ENCODE data around the gene ECT2.

Gene ECT2

DNA sequence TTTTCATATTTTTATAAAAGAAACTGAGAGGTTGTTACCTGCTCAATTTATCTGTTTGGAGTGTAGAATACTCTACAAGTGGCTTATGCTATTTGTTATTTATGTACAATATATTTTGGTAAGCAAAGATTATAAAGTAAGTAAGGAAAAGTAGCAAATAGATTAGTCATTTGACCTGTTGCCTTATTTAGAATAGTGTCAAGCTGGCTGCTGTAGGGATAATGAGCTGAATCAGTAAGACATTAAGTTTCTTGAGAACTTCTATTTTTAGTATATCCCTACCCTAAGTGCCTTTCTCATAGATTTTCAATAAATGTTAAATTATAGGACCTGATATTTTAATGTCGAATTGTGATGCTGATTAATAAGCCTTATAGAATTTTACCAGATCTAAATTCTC is 37.2 kb downstream of the ECT2 start:
- peaks cover 6% of the 10 kb centered on the region for H3K36me3 Mint-ChIP-seq (ENCODE audit: insufficient read depth)
- no peaks in the 10 kb centered on the region for H3K9me3 Mint-ChIP-seq
- no peaks in the 10 kb centered on the region for H3K4me1 Mint-ChIP-seq
- no peaks in the 10 kb centered on the region for H3K27me3 Mint-ChIP-seq
- no peak for DNase-seq (ENCODE audit: low spot score in 2 of 2)
- H3K27ac Mint-ChIP-seq (ENCODE audit: low read depth) = no peak overlapping the region
- no peak for ATAC-seq (replicated peaks; ENCODE audit: extremely low read depth, poor library complexity, severe bottlenecking)
- H3K4me3 Mint-ChIP-seq = no peak overlapping the region

DNA sequence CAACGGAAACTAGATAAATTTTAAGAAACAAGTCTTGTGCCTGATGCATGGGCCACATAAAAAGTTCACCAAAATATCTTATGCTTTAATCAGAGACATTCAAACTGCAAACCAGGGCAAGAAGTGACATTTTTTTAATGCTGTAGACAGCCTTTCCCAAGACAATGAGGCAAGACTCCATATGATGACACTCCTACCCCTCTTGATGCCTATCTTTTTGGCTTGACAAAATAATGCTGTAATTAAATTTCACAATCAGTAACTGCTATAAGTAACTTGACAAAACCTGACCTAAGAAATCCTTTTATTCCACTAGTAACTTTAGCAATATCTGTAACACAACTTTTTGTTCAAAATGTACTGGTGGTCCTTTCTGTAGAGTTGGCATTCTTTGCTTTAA is 48.7 kb downstream of the ECT2 start:
- ATAC-seq (replicated peaks; ENCODE audit: extremely low read depth, poor library complexity, severe bottlenecking) (no peak), DNase-seq (ENCODE audit: low spot score in 2 of 2) (no peak)
- Mint-ChIP-seq H3K4me3 (no peak overlapping the region), H3K4me1 (peaks cover 6% of the 10 kb centered on the region), H3K27me3 (no peaks in the 10 kb centered on the region), H3K27ac (ENCODE audit: low read depth) (no peak overlapping the region), H3K36me3 (ENCODE audit: insufficient read depth) (peaks cover 3% of the 10 kb centered on the region), H3K9me3 (no peaks in the 10 kb centered on the region)

DNA sequence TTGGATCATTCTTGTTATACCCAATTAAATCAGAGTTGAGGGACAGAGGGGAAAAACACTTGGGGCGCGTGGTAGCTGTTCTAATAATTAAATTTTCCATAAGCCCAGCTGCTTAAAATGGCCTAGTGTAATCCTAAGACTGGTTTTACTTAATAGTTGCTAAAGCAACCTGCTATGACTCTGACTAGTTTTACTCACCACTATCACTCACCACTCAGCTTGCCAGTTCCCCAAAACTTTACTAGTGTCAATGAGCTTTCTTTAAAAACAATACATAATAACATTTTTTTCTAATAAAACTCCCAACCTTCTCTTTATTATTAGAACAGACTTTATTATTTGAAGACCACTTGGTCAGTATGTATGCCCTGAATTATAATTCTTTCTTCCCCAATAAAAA is 49.6 kb downstream of the ECT2 start:
- H3K27me3 Mint-ChIP-seq = no peaks in the 10 kb centered on the region
- no peak overlapping the region for H3K27ac Mint-ChIP-seq (ENCODE audit: low read depth)
- DNase-seq (ENCODE audit: low spot score in 2 of 2) = no peak
- peaks cover 6% of the 10 kb centered on the region for H3K4me1 Mint-ChIP-seq
- H3K36me3 Mint-ChIP-seq (ENCODE audit: insufficient read depth) = peaks cover 3% of the 10 kb centered on the region
- no peak overlapping the region for H3K4me3 Mint-ChIP-seq
- no peak for ATAC-seq (replicated peaks; ENCODE audit: extremely low read depth, poor library complexity, severe bottlenecking)
- no peaks in the 10 kb centered on the region for H3K9me3 Mint-ChIP-seq

DNA sequence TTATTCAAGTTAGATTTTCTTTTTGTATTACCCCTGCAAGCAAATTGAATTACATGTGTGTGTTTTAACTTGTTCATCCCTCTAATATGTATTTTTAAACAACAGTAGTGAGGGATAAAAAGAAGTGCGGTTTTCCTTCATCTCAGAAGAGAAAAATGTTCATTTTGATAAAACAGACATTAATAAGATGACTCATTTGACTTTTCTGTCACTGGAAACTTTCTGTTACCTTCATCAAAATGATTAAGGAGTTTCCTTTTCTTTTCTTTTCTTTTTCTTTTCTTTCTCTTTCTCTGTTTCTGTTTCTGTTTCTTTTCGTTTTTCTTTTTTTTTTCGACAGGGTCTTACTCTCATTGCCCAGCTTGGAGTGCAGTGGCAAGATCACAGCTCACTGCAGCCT is 53.0 kb downstream of the ECT2 start:
- no peak overlapping the region for H3K27ac Mint-ChIP-seq (ENCODE audit: low read depth)
- H3K9me3 Mint-ChIP-seq = no peaks in the 10 kb centered on the region
- ATAC-seq (replicated peaks; ENCODE audit: extremely low read depth, poor library complexity, severe bottlenecking) (no peak), DNase-seq (ENCODE audit: low spot score in 2 of 2) (no peak)
- H3K36me3 Mint-ChIP-seq (ENCODE audit: insufficient read depth) = peaks cover 2% of the 10 kb centered on the region
- H3K27me3 Mint-ChIP-seq = no peaks in the 10 kb centered on the region
- peaks cover 6% of the 10 kb centered on the region for H3K4me1 Mint-ChIP-seq
- H3K4me3 Mint-ChIP-seq = no peak overlapping the region

DNA sequence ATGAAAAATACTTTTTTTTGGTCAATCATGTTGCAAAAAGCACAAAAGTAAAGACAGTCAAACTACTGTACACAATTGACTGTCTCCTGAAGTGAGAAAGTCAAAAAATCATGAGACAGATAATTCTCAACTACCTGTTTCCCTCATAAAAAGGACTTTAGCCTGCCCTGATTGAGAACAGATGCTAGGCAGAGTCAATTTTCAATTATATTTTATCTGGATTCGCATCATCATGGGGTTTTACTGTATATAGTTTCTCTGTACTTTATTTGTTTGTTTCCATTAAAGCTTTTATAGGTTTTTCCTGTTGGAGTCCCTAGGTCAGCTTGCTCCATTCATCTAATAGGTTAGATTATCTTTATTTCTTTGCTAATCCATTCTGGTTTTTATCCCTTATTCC is 53.8 kb downstream of the ECT2 start:
- H3K9me3 Mint-ChIP-seq = no peaks in the 10 kb centered on the region
- no peak overlapping the region for H3K4me3 Mint-ChIP-seq
- no peak overlapping the region for H3K27ac Mint-ChIP-seq (ENCODE audit: low read depth)
- H3K27me3 Mint-ChIP-seq = no peaks in the 10 kb centered on the region
- DNase-seq (ENCODE audit: low spot score in 2 of 2) (no peak), ATAC-seq (replicated peaks; ENCODE audit: extremely low read depth, poor library complexity, severe bottlenecking) (no peak)
- peaks cover 6% of the 10 kb centered on the region for H3K4me1 Mint-ChIP-seq
- peaks cover 2% of the 10 kb centered on the region for H3K36me3 Mint-ChIP-seq (ENCODE audit: insufficient read depth)

- H3K27ac Mint-ChIP-seq (ENCODE audit: low read depth) = no peak overlapping the region
- no peaks in the 10 kb centered on the region for H3K4me1 Mint-ChIP-seq
Observed at GRCh38 chr3:172808969-172809546, 58.5 kb downstream of the ECT2 start.

GRCh38 chr3:172811099-172811498 is 60.6 kb downstream of the ECT2 start:
- H3K4me1 Mint-ChIP-seq = no peaks in the 10 kb centered on the region
- H3K27me3 Mint-ChIP-seq = no peaks in the 10 kb centered on the region
- peaks cover 4% of the 10 kb centered on the region for H3K36me3 Mint-ChIP-seq (ENCODE audit: insufficient read depth)
- H3K27ac Mint-ChIP-seq (ENCODE audit: low read depth) = no peak overlapping the region
- ATAC-seq (replicated peaks; ENCODE audit: extremely low read depth, poor library complexity, severe bottlenecking) (no peak), DNase-seq (ENCODE audit: low spot score in 2 of 2) (no peak)
- H3K4me3 Mint-ChIP-seq = no peak overlapping the region
- H3K9me3 Mint-ChIP-seq = no peaks in the 10 kb centered on the region

More at GRCh38 chr3:172808969-172809546, 58.5 kb downstream of the ECT2 start:
- no peak overlapping the region for H3K4me3 Mint-ChIP-seq
- H3K27me3 Mint-ChIP-seq = no peaks in the 10 kb centered on the region
- no peak for DNase-seq (ENCODE audit: low spot score in 2 of 2)
- H3K9me3 Mint-ChIP-seq = no peaks in the 10 kb centered on the region
- peaks cover 4% of the 10 kb centered on the region for H3K36me3 Mint-ChIP-seq (ENCODE audit: insufficient read depth)
- ATAC-seq (replicated peaks; ENCODE audit: extremely low read depth, poor library complexity, severe bottlenecking) = no peak

DNA sequence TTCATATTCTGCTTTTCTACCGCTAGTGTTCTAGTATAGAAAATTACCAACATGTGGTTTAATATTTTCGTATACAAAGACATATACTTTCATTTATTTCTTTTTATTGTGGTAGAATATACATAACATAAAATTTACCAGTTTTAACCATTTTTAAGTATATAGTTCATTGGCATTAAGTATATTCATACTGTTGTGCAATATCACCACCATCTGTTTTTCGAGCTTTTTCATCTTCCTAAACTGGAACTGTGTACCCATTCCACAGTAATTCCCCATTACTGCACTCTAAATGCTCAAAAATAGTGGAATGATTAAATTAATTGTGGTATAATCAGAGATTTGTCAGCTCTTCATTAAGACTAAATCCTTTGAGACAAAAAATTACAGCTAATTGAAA is 62.9 kb downstream of the ECT2 start:
- no peaks in the 10 kb centered on the region for H3K27me3 Mint-ChIP-seq
- ATAC-seq (replicated peaks; ENCODE audit: extremely low read depth, poor library complexity, severe bottlenecking) = no peak
- H3K4me1 Mint-ChIP-seq = no peaks in the 10 kb centered on the region

GRCh38 chr3:172814738-172815137 is 64.2 kb downstream of the ECT2 start:
- ATAC-seq (replicated peaks; ENCODE audit: extremely low read depth, poor library complexity, severe bottlenecking) = no peak
- H3K36me3 Mint-ChIP-seq (ENCODE audit: insufficient read depth) = peaks cover 1% of the 10 kb centered on the region
- no peak overlapping the region for H3K27ac Mint-ChIP-seq (ENCODE audit: low read depth)
- no peak overlapping the region for H3K4me3 Mint-ChIP-seq
- H3K9me3 Mint-ChIP-seq = no peaks in the 10 kb centered on the region
- H3K27me3 Mint-ChIP-seq = no peaks in the 10 kb centered on the region
- no peaks in the 10 kb centered on the region for H3K4me1 Mint-ChIP-seq
- no peak for DNase-seq (ENCODE audit: low spot score in 2 of 2)

More for the DNA sequence above, 62.9 kb downstream of the ECT2 start:
- peaks cover 1% of the 10 kb centered on the region for H3K36me3 Mint-ChIP-seq (ENCODE audit: insufficient read depth)
- H3K9me3 Mint-ChIP-seq = no peaks in the 10 kb centered on the region
- H3K4me3 Mint-ChIP-seq = no peak overlapping the region
- no peak overlapping the region for H3K27ac Mint-ChIP-seq (ENCODE audit: low read depth)
- no peak for DNase-seq (ENCODE audit: low spot score in 2 of 2)

GRCh38 chr3:172815857-172816256 is 65.3 kb downstream of the ECT2 start:
- no peak for DNase-seq (ENCODE audit: low spot score in 2 of 2)
- H3K27ac Mint-ChIP-seq (ENCODE audit: low read depth) = no peak overlapping the region
- no peak overlapping the region for H3K4me3 Mint-ChIP-seq
- no peak for ATAC-seq (replicated peaks; ENCODE audit: extremely low read depth, poor library complexity, severe bottlenecking)
- no peaks in the 10 kb centered on the region for H3K4me1 Mint-ChIP-seq
- no peaks in the 10 kb centered on the region for H3K27me3 Mint-ChIP-seq
- H3K36me3 Mint-ChIP-seq (ENCODE audit: insufficient read depth) = peaks cover 1% of the 10 kb centered on the region
- H3K9me3 Mint-ChIP-seq = no peaks in the 10 kb centered on the region

- DNase-seq (ENCODE audit: low spot score in 2 of 2) (no peak), ATAC-seq (replicated peaks; ENCODE audit: extremely low read depth, poor library complexity, severe bottlenecking) (no peak)
- Mint-ChIP-seq H3K9me3 (no peaks in the 10 kb centered on the region), H3K27ac (ENCODE audit: low read depth) (no peak overlapping the region), H3K4me1 (no peaks in the 10 kb centered on the region), H3K27me3 (no peaks in the 10 kb centered on the region), H3K4me3 (no peak overlapping the region), H3K36me3 (ENCODE audit: insufficient read depth) (peaks cover 1% of the 10 kb centered on the region)
Observed at GRCh38 chr3:172816281-172816680, 65.8 kb downstream of the ECT2 start.

- H3K27ac Mint-ChIP-seq (ENCODE audit: low read depth) = no peak overlapping the region
- DNase-seq (ENCODE audit: low spot score in 2 of 2) (no peak), ATAC-seq (replicated peaks; ENCODE audit: extremely low read depth, poor library complexity, severe bottlenecking) (no peak)
- no peaks in the 10 kb centered on the region for H3K4me1 Mint-ChIP-seq
- no peaks in the 10 kb centered on the region for H3K36me3 Mint-ChIP-seq (ENCODE audit: insufficient read depth)
- H3K27me3 Mint-ChIP-seq = no peaks in the 10 kb centered on the region
- H3K4me3 Mint-ChIP-seq = no peak overlapping the region
- no peaks in the 10 kb centered on the region for H3K9me3 Mint-ChIP-seq
Observed at GRCh38 chr3:172816968-172817367, 66.4 kb downstream of the ECT2 start.

- Mint-ChIP-seq H3K9me3 (no peaks in the 10 kb centered on the region), H3K27ac (ENCODE audit: low read depth) (no peak overlapping the region), H3K27me3 (no peaks in the 10 kb centered on the region), H3K36me3 (ENCODE audit: insufficient read depth) (no peaks in the 10 kb centered on the region), H3K4me3 (no peak overlapping the region), H3K4me1 (no peaks in the 10 kb centered on the region)
- ATAC-seq (replicated peaks; ENCODE audit: extremely low read depth, poor library complexity, severe bottlenecking) (no peak), DNase-seq (ENCODE audit: low spot score in 2 of 2) (no peak)
Observed at GRCh38 chr3:172820492-172820891, 70.0 kb downstream of the ECT2 start.

- ATAC-seq (replicated peaks; ENCODE audit: extremely low read depth, poor library complexity, severe bottlenecking) (no peak), DNase-seq (ENCODE audit: low spot score in 2 of 2) (no peak)
- H3K27ac Mint-ChIP-seq (ENCODE audit: low read depth) = no peak overlapping the region
- no peaks in the 10 kb centered on the region for H3K9me3 Mint-ChIP-seq
- no peak overlapping the region for H3K4me3 Mint-ChIP-seq
- H3K4me1 Mint-ChIP-seq = no peaks in the 10 kb centered on the region
- no peaks in the 10 kb centered on the region for H3K27me3 Mint-ChIP-seq
- peaks cover 2% of the 10 kb centered on the region for H3K36me3 Mint-ChIP-seq (ENCODE audit: insufficient read depth)
Observed at GRCh38 chr3:172824229-172824628, 73.7 kb downstream of the ECT2 start.

Data from central memory CD8-positive, alpha-beta T cell (primary cell).